Measurements from ENCODE around the gene ANGPT4.

Gene ANGPT4, protein sequence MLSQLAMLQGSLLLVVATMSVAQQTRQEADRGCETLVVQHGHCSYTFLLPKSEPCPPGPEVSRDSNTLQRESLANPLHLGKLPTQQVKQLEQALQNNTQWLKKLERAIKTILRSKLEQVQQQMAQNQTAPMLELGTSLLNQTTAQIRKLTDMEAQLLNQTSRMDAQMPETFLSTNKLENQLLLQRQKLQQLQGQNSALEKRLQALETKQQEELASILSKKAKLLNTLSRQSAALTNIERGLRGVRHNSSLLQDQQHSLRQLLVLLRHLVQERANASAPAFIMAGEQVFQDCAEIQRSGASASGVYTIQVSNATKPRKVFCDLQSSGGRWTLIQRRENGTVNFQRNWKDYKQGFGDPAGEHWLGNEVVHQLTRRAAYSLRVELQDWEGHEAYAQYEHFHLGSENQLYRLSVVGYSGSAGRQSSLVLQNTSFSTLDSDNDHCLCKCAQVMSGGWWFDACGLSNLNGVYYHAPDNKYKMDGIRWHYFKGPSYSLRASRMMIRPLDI

DNA sequence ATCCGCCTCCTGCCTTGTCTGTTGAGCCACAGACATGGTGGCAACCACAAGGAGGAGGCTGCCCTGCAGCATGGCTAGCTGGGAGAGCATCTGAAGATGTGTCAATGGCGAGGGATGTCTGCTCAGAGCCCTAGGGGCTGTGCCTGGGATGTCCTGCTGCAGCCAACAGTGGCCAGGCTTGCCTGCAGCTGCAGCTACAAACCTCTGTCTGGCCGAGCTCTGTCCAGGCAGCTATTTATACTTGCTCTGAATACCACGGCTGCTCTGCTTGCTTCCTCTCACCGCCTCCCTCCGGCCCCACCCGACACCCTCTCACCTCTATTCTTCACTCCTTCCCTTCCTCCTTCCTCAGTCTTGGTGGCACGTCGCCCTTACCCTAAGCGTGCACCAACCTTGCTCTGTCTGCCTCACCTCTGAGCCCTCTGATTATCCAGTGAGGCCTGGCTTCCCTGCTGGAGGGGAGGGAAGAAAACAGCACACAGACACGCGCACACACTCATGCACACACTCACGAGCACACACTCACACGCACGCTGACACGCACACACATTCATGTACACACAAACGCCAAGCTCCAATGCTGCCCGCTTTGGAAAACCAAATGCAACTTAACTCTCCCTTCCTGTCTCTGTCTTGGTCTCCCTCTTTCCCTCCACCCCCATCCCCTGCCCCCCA, at the start of gene ANGPT4:
Gene ANGPT4, minus strand, starts transcription at position 210 of the 675 bp plus-strand sequence. Its CDS starts 120 bp downstream, at position 90.
- DNase-seq, result no peak

DNA sequence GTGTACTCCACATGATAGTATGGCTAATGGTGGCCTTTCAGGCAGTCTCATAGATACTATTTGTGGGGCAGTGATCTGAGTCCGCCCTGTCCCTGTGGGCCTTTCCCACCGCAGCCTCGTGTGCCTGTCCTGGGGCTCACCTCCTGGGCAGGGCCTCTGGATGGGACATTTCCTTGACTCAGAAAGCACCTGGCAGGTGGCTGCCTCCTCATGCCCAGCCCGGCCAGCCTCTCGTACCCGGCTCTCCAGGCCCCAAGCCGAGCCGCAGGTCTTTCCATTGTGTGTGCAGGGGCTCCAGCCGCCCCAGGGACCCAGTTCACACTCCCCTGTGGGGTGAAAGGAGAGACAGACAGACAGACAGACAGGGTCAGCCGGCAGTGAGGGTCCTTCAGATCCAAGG, 47.7 kb upstream of the ANGPT4 start:
- no peak for DNase-seq

DNA sequence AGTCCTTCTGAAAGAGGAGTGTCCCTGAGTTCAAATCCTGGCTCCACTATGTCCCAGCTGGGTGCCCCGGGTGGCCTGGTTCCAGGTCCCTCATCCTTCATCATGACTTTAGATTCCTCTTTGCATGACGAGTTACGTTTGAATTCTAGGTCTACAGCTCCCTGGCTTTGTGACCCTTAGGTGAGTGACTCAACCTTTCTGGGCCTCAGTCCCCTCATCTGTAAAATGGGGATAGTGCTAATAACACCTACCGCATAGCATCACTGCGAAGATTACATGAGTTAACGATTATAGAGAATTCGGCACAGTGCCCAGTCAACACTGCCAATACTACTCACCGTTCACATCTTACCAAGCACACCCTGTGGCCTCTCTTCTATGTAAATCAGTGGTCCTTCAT, 46.5 kb upstream of the ANGPT4 start:
- DNase-seq, result no peak

DNA sequence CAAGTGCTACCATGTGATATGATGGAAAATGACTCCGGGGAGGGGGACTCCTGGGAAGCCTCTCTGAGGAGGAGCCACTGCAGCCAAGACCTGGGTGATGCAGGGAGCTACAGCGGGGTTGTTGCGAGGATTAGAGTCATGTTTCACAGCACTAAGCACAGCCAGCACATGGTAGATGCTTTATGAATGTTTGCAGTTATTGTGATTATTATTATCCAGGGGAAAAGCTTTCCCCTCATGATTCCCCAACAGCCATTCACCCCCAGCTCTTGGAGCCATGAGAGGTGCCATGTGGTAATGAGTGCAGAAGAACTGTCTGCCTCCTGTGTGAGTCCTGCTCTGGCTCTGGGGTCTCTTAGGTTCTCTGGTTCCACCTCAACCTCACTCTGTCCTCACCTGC, 46.1 kb upstream of the ANGPT4 start:
- DNase-seq, result no peak

DNA sequence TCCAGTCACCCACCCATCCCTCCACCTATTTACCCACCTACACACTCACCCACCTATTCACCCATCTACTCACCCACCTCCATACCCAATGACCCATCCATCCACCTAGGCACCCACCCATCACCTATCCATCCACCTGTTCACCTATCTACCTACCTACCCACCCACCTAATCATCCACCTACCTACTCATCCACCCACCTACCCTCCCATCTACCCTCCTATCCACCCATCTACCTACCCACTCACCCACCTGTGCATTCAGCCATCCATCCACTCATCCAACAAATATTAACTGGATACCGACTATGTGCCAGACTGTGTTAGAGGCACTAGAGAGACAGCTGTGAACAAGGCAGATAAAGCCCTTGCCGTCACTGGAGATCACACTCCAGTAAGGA, 45.6 kb upstream of the ANGPT4 start:
- no peak for DNase-seq

DNA sequence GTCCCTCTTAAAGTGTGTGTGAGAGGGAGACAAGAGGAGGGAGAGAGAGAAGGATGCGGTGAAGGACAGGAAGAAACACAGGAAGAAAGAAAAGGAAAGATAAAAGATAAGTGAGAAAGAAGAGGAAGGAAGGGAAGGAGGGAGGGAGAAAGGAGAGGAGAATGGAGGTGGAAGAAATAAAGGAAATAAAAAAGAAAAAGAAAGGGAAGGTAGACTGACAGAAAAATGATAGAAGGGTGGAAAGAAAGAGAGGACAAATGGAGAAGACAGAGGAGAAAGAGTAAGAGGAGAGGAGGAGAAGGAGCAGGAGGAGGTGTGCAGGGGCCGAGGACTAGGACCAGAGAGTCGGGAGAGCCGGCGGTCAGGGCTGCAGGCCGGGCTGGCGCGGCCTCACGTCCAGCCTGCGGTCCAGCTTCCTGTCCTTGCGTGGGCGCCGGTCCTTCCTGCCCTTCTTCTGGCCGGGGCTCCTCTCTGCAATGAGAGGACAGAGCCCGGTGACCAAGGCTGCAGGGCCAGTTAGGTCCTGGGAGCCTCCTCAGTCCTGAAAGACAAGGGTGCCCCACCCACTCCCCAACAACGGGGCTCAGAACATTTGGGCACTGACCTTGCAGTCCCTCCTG, 44.0 kb upstream of the ANGPT4 start:
- no peak for DNase-seq

DNA sequence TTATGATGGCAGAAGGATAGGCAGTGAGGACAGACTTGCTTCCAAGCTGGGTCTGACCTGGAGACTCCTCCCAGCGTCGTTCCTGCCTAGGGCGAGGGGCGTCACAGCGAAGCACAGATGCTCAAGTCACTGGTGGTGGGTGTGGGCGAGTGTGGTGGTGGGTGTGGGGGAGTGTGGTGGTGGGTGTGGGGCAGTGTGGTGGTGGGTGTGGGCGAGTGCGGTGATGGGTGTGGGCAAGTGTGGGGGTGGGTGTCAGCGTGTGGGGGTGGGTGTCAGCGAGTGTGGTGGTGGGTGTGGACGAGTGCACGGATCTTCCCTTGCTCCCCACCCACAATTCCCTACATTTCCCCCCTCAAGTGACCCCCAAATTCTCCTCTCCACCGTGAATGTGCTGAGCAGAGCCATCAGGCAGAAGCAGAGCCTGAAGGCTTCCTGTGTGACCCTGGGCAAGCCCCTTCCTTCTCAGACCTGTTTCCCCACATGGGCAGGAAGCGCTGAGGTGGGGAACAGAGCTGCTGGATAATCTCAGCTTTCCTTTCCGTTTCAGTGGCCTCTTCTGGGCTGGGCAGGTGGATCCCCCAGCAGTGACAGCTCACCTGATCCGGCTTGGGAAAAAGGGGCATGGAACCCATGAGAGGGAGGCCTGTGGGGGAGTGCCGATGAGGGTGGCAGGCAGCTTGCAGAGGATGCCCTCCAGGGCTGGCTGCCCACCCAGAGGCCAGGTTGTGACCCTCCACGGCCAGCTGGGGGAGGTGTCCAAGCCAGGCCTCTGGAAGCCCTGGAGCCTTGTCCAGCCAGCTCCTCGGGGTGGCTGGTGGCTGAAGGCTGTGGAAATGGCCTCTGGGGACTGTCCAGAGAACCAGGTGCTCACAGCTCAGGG, 43.0 kb upstream of the ANGPT4 start:
- DNase-seq, result no peak

DNA sequence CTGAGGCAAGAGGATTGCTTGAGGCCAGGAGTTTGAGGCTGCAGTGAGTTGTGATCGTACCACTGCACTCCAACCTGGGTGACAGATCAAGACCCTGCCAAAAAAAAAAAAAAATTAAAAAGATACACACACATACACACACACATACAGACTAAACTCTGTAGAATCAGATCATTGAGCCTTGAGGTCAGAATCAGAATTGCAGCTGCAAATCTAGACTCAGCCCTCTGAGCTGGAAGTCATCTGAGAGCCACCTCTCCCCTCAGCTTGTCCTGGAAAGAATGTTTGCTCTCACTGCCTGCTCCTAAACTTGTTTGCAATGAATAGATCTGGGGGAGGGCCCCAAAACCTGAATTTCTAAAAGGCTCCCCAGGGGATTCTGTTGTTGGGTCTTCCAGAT, 41.4 kb upstream of the ANGPT4 start:
- DNase-seq, result no peak

DNA sequence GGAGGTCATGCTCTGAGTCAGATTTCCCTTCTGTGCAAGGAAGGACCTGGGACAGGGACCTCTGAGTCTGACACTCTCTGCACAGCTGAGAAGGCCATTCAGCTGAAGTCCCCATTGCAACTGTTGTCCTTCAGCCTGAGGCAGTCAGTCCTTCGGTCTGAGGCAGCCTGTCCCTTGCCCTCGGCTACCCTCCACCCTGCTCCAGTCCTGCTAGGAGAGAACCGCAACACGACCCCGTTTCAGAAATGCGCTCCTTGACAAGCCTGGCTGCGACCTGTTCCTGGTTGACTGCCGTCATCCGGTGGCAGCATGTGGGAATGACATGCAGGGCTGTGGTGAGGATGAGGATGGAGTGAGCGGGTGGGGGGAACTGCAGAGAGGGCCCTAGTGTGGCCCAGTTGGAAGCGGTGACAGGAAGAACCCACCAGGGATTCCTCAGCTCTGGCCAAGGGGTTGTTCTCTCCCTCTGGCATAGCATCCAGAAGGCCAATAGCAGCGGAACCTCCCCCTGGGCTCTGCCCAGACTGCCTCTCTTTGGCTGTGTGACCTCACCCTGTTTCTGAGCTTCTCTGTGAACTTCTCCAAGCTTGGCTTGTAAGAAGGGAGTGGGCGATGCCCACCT, 40.3 kb upstream of the ANGPT4 start:
- DNase-seq, result peak; percentile 55

DNA sequence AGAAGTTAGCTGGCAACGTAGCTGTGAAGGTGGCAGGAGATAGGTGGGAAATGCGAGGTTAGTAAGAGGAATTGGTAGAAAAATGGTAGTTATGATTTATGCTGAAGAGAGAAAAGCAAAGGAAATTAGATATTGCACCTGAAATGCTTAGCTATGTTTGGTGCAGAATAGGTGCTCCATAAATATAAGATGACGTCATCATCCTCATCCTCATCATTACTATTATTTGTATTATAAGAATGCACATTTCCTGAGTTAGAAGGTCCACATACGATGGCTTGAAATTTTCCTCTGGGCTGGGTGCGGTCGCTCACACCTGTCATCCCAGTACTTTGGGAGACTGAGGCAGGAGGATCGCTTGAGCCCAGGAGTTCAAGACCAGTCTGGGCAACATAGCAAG, 39.5 kb upstream of the ANGPT4 start:
- DNase-seq, result no peak

DNA sequence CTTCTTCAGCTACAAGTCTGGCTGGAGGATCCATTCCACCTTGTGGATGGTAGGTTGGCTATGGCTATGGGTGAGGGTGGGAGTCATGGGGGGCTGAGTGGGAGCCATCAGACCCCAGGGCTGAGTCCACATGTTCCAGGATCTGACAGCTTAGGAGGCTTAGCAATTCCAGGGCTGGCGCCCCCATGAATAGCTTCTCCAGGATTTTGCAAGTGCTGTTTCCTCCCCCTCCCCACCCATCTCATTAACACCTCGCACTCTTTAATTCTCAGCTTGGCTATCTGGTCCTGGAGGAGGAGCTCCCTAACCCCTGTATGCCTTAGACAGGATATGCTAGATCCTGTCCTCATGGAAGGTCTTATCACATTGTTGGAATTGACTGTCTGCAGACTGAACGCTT, 39.0 kb upstream of the ANGPT4 start:
- no peak for DNase-seq

DNA sequence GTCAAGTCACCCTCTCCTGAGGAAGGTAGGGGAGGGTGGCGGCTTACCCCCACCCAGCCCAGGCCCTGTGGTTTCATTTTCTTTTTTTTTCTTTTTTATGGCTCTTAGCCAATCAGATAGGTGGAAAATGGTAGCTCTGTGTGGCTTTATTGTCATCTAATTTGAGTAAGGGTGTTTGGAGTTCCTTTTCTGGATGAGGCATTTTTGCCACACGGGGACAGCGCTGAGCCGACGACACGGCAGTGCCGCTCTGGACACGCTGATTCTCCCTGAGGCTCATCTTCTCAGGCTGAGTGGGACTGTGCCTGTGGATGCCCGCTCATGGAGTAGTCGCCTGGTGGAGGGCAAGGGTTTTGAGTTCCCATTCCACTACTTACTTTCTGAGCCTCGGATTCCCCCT, 37.6 kb upstream of the ANGPT4 start:
- no peak for DNase-seq

DNA sequence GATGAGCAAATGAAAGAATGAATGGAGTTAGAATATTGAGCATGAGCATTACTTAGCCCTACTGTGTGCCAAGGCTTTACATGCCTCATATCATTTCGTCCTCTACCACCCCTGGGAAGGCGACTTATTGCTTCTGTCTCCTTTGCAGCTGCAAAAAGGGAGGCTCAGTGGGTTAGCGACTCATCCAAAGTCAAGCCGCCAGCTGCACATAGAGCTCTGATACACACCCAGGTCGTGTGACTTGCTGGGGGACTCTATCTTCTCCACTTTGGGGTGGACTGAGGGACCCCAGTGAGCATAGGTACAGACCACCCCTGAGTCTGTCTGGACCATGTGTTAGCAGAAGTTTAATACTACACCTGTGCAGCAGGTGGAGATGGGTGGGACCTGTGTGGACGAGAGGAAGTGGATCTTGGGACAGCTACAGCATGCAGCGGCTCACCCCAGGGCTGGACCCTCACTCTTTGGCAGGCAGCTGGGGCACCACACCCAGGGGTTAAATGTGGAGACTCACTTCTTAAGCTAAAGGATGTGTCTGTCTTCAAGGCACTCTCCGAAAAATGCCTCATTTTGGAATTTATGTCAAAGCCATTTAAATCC, 36.2 kb upstream of the ANGPT4 start:
- DNase-seq, result no peak

DNA sequence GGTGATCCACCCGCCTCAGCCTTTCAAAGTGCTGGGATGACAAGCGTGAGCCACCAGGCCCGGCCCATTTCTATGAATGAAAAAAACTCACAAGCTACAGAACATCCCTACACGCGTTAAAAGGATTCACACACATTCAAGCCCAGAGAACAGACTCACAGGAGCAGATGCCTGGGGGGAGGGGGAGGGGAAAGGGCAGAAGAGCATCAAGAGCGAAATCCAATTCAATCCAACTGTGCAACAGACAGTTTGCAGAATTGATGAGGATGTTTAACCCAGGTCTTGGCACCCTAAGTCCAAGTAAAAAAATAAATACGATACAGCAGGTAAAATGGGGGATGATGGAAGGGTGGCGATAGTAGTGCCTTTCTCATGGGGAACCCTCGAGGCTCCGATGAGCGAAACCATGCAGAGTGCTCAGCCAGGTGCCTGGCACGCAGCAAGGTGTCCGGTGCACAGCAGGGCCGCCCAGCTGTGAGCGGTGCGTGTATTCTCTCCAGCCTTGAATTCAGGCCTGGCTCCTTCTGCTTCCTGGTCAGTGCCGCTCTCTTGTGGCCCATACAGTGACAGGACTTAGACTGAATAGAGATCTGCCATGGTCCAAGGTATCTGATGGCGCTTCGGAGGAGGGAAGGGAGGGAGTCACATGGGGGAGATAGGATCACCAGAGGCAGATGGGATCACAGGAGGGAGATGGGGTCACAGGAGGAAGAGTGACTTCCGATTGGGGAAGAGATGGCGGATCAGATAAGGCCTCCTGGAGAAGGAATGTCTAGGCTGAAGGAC, 35.4 kb upstream of the ANGPT4 start:
- no peak for DNase-seq

DNA sequence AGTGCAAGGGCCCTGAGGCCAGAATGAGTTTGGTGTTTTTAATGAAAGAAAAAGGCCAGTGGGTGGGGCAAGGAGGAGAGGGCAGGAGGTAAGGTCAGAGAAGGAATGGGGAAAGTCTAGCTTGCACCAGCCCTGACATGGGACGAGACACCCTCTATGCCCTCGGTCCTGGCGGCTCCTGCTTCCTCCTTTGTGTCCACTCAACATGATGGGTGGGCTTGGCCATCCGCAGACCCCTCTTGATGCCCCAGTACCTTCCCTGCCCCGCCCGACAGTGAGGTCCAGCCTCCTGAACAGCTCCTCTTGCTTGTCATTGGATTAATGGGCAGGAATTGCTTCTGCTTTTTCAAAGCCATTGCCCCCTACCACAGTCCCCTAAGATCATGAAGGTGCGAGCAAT, 33.6 kb upstream of the ANGPT4 start:
- DNase-seq, result no peak

DNA sequence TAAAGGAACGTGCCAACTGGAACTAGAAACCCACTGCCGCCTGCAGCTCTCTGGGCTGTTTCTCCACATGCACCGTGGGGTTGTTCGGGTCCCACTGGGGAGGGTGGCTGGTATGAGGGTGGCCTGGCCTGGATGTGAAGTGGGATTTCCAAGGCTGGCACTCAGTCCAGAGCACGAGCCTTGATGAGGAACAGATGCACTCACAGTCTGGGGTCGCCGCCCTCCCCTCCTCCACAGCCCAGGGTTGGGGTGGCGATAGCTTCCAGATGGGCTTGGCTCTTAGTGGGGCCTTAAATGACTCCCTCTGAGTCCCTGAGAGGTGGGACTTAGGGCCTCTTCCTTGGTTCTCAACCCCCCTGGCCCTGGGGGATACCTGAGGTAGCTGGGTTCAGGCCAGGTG, 30.7 kb upstream of the ANGPT4 start:
- DNase-seq, result no peak

DNA sequence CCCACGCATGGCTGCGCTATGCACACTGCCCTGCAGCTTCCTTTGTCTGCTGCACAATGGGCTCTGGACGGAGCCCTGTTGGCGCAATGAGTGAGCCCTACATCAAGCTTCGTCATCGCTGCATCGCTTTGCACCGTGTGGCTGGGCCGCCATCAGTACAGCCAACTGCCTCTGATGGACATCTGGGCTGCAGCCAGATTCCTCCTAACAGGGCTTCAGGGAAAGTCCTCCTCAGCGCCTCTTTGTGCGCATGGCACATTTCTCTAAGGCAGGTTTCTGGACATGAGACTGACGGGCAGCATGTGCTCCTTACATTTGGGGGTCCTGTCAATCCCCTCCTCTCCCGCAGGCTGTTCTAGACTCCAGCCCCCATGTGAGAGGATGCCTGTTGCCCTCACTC, 29.7 kb upstream of the ANGPT4 start:
- no peak for DNase-seq

DNA sequence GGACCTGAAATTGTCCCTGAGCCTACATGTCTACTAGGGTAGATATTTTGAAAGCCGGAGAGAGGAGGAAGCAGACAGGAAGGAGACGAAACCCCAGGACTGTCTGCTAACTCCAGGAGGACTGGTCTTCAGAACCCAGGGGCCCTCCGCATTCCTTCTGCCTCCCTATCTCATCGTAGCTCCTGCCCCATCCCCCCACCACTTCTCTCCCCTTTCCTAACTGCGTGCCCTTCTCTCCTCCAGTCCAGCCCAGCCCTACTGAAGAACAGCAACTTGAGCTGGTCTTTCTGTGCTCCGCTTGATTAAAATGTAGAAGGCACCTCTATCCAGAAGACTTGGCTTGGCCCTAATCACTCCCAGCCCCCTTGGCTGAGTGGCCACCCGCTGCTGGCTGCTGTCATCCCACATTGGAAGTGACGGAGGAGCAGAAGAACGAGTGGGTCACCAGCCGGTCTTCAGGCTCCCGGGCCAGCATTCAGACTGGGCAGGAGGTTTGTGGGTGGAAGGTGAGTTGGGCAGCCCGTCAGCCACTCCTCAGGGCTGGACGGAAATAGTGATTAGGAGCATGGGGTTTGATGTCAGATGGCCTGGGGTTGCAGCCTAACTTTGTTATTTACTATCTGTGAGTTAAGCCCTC, 28.8 kb upstream of the ANGPT4 start:
- no peak for DNase-seq

DNA sequence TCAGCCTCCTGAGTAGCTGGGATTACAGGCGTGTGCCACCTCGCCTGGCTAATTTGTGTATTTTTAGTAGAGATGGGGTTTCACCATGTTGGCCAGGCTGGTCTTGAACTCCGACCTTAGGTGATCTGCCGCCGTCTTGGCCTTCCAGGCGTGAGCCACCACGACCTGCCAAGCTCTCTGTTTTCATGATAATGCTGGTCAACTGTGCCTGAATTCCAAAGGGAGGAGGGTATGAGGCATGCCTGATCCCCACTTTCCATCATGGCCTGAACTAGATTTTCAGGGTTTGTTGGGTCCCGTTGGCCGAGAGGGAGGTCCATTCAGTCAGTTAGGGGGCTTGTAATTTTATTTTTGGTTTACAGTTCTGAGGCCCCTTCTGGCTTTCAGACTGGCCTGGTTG, 28.0 kb upstream of the ANGPT4 start:
- no peak for DNase-seq

DNA sequence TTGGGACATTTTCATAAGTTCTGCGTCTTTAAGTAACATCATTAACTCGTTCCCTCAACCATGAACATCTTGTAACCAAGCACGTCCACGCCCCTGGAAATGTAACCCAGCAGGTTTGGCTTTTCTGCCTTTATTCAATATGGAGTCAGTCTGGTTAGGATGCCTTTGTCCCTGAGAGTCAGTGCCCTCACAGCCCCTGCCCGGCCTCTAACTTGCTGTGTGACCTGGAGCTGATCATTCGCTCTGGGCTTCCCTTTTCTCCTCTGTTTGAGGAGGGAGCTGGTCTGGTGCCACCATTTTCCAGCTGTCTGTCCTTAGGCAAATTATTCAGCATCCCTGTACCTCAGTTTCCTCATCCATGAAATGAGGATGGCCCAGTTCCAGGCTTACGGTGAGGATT, 26.5 kb upstream of the ANGPT4 start:
- no peak for DNase-seq

DNA sequence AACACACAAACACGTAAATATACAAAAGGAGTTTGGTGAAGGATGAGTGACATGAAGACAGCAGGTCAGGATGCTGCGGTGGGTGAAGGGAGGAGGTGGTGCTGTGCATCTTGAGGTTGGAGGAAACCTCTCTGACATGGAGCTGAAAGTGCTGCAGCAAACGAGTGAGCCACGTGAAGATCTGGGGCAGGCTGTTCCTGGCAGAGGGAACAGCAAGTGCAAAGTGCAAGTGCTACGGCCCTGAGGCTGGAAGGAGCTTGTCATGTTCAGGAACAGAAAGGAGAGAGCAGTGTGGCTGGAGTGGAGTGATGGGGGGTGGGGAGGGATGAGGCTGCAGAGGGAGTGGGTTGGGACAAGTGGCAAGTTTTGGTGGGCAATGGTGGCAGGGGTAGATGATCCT, 24.8 kb upstream of the ANGPT4 start:
- DNase-seq, result no peak

Data from GDM1 (cell line).